Calu3 (cell line): ENCODE results near the gene ABR. TPM values are rescaled to one million over a fixed set of nuclear protein-coding genes. Genes with fewer than 3 reads are reported as not detected.
"Not testable (repeated sequence)": the region's sequence is repeated elsewhere in the genome, so short reads cannot be mapped to it uniquely, and the experiment has no call there.

Source experiments
- BruUV-seq: library from RNA; stranded (reverse); fragments of 400-500 nt; replicated peaks from 2 replicates; lab custom pipeline; 2021; lab: Mats Ljungman, UMichigan
- CTCF ChIA-PET: fragments of 300-600 bp; sonication (Branson Sonifier 250); formaldehyde crosslinking; loops from one replicate; lab custom pipeline; 2022; ENCODE audit warnings: antibody characterized with exemption; lab: Charles Lee
- DNase-seq: peaks from one replicate; pipeline ENCODE4 v3.0.0; 2022
- H3K27ac Mint-ChIP-seq: one replicate; pipeline ENCODE4 v1.8.0; 2022; ENCODE audit warnings: mixed read lengths; ENCODE audit not compliant: unreplicated experiment
- H3K27me3 Mint-ChIP-seq: one replicate; pipeline ENCODE4 v1.8.0; 2022; ENCODE audit warnings: mixed read lengths; ENCODE audit not compliant: unreplicated experiment
- H3K36me3 Mint-ChIP-seq: one replicate; pipeline ENCODE4 v1.8.0; 2022; ENCODE audit warnings: mild to moderate bottlenecking, moderate library complexity, mixed read lengths; ENCODE audit not compliant: insufficient read depth, unreplicated experiment
- H3K4me1 Mint-ChIP-seq: one replicate; pipeline ENCODE4 v1.8.0; 2022; ENCODE audit warnings: mild to moderate bottlenecking, low read depth, mixed read lengths; ENCODE audit not compliant: unreplicated experiment
- H3K4me3 Mint-ChIP-seq: one replicate; pipeline ENCODE4 v1.8.0; 2022; ENCODE audit warnings: mild to moderate bottlenecking, low read depth, moderate library complexity, mixed read lengths; ENCODE audit not compliant: unreplicated experiment
- H3K9me3 Mint-ChIP-seq: one replicate; pipeline ENCODE4 v1.8.0; 2022; ENCODE audit warnings: low read depth, mixed read lengths; ENCODE audit not compliant: unreplicated experiment
- intact Hi-C: fragments of 100-400 bp; cut with micrococcal nuclease; formaldehyde crosslinking; loops from one replicate; pipeline ENCODE4 v1.10.0; 2022; ENCODE audit not compliant: unreplicated experiment
- total RNA-seq: library from RNA; stranded (reverse); gene quantifications from 2 replicates; pipeline ENCODE4 v1.2.3, GENCODE V29; 2022
- TF ChIP-seq, protein P1 (sequence below): fragments of 200-600 bp; IDR thresholded peaks from one replicate; pipeline ENCODE4 v1.8.0; 2022; ENCODE audit warnings: antibody characterized with exemption; ENCODE audit not compliant: unreplicated experiment

Gene ABR
- total RNA-seq, 1 experiment from 2014 or later, result 92.7 TPM

GRCh38 chr17:1153795-1154546, 25.8 kb downstream of the ABR start:
- Mint-ChIP-seq H3K4me1 (peaks cover 8% of the 10 kb centered on the region), H3K36me3 (peaks cover 7% of the 10 kb centered on the region), H3K9me3 (no peaks in the 10 kb centered on the region), H3K27ac (no peak overlapping the region), H3K4me3 (no peak overlapping the region), H3K27me3 (no peaks in the 10 kb centered on the region)
- no TSS peak for BruUV-seq
- intact Hi-C loops, result no loop called here
- TF ChIP-seq, protein P1, sequence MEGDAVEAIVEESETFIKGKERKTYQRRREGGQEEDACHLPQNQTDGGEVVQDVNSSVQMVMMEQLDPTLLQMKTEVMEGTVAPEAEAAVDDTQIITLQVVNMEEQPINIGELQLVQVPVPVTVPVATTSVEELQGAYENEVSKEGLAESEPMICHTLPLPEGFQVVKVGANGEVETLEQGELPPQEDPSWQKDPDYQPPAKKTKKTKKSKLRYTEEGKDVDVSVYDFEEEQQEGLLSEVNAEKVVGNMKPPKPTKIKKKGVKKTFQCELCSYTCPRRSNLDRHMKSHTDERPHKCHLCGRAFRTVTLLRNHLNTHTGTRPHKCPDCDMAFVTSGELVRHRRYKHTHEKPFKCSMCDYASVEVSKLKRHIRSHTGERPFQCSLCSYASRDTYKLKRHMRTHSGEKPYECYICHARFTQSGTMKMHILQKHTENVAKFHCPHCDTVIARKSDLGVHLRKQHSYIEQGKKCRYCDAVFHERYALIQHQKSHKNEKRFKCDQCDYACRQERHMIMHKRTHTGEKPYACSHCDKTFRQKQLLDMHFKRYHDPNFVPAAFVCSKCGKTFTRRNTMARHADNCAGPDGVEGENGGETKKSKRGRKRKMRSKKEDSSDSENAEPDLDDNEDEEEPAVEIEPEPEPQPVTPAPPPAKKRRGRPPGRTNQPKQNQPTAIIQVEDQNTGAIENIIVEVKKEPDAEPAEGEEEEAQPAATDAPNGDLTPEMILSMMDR, result no peak
- CTCF ChIA-PET, result no interaction called here
- DNase-seq, result no peak

DNA sequence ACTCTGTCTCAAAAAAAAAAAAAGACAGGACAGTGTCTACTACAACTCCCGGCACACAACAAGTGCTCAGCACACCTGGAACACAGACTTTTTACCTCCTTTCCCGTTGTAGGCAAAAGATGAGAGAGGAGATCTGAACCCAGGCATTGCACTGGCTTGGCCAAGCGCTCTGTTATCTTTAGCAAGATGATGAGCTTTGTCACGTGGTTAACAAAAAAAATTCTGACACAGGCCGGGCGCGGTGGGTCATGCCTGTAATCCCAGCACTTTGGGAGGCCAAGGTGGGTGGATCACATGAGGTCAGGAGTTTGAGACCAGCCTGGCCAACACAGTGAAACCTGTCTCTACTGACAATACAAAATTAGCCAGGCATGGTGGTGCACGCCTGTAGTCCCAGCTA, 27.2 kb downstream of the ABR start:
- H3K27ac Mint-ChIP-seq, H3K4me3 Mint-ChIP-seq, BruUV-seq, DNase-seq, H3K27me3 Mint-ChIP-seq, H3K4me1 Mint-ChIP-seq, H3K36me3 Mint-ChIP-seq, intact Hi-C loops, H3K9me3 Mint-ChIP-seq, CTCF ChIA-PET: not testable (repeated sequence)

- intact Hi-C loops, result no loop called here
These were observed 28.7 kb downstream of the ABR start for GRCh38 chr17:1150863-1151600.

DNA sequence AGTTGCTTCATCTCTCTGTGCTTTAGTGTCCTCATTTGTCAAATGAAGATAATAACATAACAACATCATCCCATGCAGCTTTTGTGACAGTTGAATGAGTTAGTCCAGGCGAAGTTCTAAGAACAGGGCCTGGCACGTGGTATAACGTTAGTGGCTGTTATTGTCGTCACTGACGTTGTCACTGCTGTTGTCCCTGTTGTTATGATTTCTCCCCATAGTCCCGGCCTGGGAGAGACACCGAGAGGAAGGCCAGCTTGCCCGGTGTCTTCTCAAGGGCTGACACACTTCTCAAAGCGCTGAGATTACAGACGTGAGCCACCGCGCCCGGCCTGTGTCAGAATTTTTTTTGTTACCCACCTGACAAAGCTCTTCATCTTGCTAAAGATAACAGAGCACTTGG, 29.9 kb downstream of the ABR start:
- peaks cover 12% of the 10 kb centered on the region for H3K36me3 Mint-ChIP-seq

More at GRCh38 chr17:1150863-1151600, 28.7 kb downstream of the ABR start:
- Mint-ChIP-seq H3K4me1 (peaks cover 8% of the 10 kb centered on the region), H3K27me3 (no peaks in the 10 kb centered on the region), H3K27ac (no peak overlapping the region), H3K4me3 (no peak overlapping the region), H3K9me3 (no peaks in the 10 kb centered on the region), H3K36me3 (peaks cover 12% of the 10 kb centered on the region)
- no TSS peak for BruUV-seq
- no peak for DNase-seq
- CTCF ChIA-PET, result interaction anchor here (0.8 to 1.6 kb wide), 2 partner anchors 28 to 93 kb away, joined by 3 to 4 read pairs; no protein-coding TSS in a partner anchor
- TF ChIP-seq, protein P1, result no peak

More for the DNA sequence above, 29.9 kb downstream of the ABR start:
- intact Hi-C loops, result loop anchor here (10.0 kb wide), 1 partner anchor 85 kb away; no protein-coding TSS in a partner anchor
- no peaks in the 10 kb centered on the region for H3K9me3 Mint-ChIP-seq
- no peak overlapping the region for H3K4me3 Mint-ChIP-seq
- H3K27ac Mint-ChIP-seq, result no peak overlapping the region
- DNase-seq, result no peak
- no peaks in the 10 kb centered on the region for H3K27me3 Mint-ChIP-seq
- CTCF ChIA-PET, result interaction anchor here (0.7 to 1.6 kb wide), 3 partner anchors 27 to 94 kb away, joined by 3 to 4 read pairs (median 3); no protein-coding TSS in a partner anchor
- BruUV-seq, result no TSS peak
- H3K4me1 Mint-ChIP-seq, result peaks cover 8% of the 10 kb centered on the region
- TF ChIP-seq, protein P1, result no peak
